Natural killer cell treated with Interleukin-12 subunit alpha and Interleukin-12 subunit beta and Interleukin-15 and Interleukin-18, amount 100 ng/mL, for 72 hours (primary cell): ENCODE data around the gene MLANA. TPM values are rescaled to one million over a fixed set of nuclear protein-coding genes. Genes with fewer than 3 reads are reported as not detected.

ENCODE experiments used
- ATAC-seq, 2 donors: fragments of 150-1000 bp; cut with Tn5 transposase in 1 of 2; sonication (Bioruptor Pico), chemical (Tn5 transposase) in 1 of 2; 2 replicates each; pipeline ENCODE4 v1.10.0; 2021
- DNase-seq: peaks from one replicate; pipeline ENCODE4 v3.0.0; 2022; ENCODE audit warnings: low spot score
- H3K27ac Mint-ChIP-seq, 2 donors: 1 replicate in 1 of 2; 2 replicates in 1 of 2; pipeline ENCODE4 v1.8.0; 2022; ENCODE audit warnings: mixed read lengths in 2 of 2, mild to moderate bottlenecking in 1 of 2, moderate library complexity in 1 of 2
- H3K27me3 Mint-ChIP-seq, 2 donors: 1 replicate in 1 of 2; 2 replicates in 1 of 2; pipeline ENCODE4 v1.8.0; 2022; ENCODE audit warnings: mixed read lengths in 2 of 2
- H3K36me3 Mint-ChIP-seq: one replicate; pipeline ENCODE4 v1.8.0; 2022; ENCODE audit warnings: mixed read lengths
- H3K4me1 Mint-ChIP-seq, 2 donors: 1 replicate in 1 of 2; 2 replicates in 1 of 2; pipeline ENCODE4 v1.8.0; 2022; ENCODE audit warnings: low read depth in 2 of 2, mixed read lengths in 2 of 2, mild to moderate bottlenecking in 1 of 2
- H3K4me3 Mint-ChIP-seq: one replicate; pipeline ENCODE4 v1.8.0; 2022; ENCODE audit warnings: mixed read lengths
- H3K9me3 Mint-ChIP-seq: 2 replicates; pipeline ENCODE4 v1.8.0; 2022; ENCODE audit warnings: mixed read lengths
- total RNA-seq, 2 donors: library from RNA; stranded (reverse); gene quantifications; one replicate each; pipeline ENCODE4 v1.2.3, GENCODE V29; 2022

MLANA gene
- total RNA-seq, 2 donors from 2014 or later = not detected

DNA sequence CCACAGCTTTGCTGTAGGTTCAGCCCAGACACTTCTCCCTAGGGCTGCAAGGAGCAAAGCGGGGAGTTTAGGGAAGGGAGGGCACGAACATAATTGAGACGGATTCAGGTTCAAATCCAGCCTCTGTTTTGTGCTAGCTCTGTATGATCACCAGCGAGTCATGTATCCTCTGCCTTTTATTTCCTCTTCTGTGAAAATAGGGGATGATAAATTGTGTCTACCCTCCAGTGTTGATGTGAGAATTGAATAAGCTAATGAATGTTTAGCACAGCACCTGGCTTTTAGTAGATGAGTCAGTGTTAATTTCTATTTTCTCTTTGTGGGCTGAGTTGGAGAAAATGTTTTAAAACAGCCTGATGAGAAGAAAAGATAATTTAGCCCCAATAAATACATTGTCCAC lies 6.2 kb downstream of the MLANA start:
- Mint-ChIP-seq H3K9me3 (no peaks in the 10 kb centered on the region), H3K4me1 (peaks cover 0 to 6% of the 10 kb centered on the region in 2 donors), H3K4me3 (no peak overlapping the region), H3K36me3 (no peaks in the 10 kb centered on the region), H3K27me3 (no peaks in the 10 kb centered on the region), H3K27ac (peak overlapping the region in 1 of 2 donors; percentile 21)
- DNase-seq = no peak
- ATAC-seq = no peak

DNA sequence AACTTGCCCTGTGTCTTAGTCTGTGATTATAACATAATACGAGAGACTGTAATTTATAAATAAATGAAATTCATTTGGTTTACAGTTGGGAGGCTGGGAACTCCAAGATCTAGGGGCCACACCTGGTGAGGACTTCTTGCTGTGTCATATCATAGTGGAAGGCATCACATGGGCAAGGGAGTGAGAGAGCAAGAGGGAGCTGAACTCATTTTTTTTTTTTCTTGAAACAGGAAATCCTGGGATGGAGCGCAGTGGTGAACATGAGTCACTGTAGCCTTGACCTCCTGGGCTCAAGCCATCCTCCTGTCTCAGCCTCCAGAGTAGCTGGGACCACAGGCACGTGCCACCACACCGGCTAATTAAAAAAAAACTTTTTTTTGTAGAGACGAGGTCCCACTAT lies 7.2 kb downstream of the MLANA start:
- Mint-ChIP-seq H3K4me1 (peaks cover 0 to 2% of the 10 kb centered on the region in 2 donors), H3K36me3 (no peaks in the 10 kb centered on the region), H3K27me3 (no peaks in the 10 kb centered on the region), H3K27ac (no peak overlapping the region), H3K4me3 (no peak overlapping the region), H3K9me3 (no peaks in the 10 kb centered on the region)
- no peak for ATAC-seq
- DNase-seq = no peak

DNA sequence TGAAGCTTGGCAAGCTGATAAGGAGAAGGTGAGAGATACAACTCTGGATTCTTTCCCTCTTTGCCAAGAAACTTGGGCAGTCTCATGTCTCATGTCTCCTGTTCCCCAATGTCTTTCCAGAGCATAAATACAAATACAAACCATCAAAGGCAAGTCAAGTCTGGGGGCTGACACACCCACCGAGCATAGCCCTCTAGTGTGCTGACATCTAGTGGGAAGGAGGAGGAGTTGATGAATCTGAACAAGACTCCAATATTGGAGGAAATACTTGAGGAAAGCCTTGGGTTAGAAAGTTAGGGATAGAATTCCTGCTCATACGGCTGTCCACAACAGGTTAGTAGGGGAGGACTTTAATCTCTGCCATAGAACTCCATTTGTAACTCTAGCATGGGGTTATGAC lies 8.6 kb downstream of the MLANA start:
- no peak overlapping the region for H3K4me3 Mint-ChIP-seq
- no peak for ATAC-seq
- no peaks in the 10 kb centered on the region for H3K27me3 Mint-ChIP-seq
- no peak overlapping the region for H3K27ac Mint-ChIP-seq
- H3K36me3 Mint-ChIP-seq = peaks cover 4% of the 10 kb centered on the region
- H3K9me3 Mint-ChIP-seq = no peaks in the 10 kb centered on the region
- no peak for DNase-seq
- peaks cover 0 to 2% of the 10 kb centered on the region in 2 donors for H3K4me1 Mint-ChIP-seq

GRCh38 chr9:5900622-5901021 lies 9.9 kb downstream of the MLANA start:
- H3K4me1 Mint-ChIP-seq = peaks cover 0 to 2% of the 10 kb centered on the region in 2 donors

GRCh38 chr9:5902377-5902776 lies 11.7 kb downstream of the MLANA start:
- ATAC-seq (no peak), DNase-seq (no peak)
- Mint-ChIP-seq H3K4me3 (no peak overlapping the region), H3K27ac (no peak overlapping the region), H3K4me1 (no peaks in the 10 kb centered on the region), H3K36me3 (peaks cover 10% of the 10 kb centered on the region), H3K9me3 (no peaks in the 10 kb centered on the region), H3K27me3 (no peaks in the 10 kb centered on the region)

More at GRCh38 chr9:5900622-5901021, 9.9 kb downstream of the MLANA start:
- DNase-seq (no peak), ATAC-seq (no peak)
- no peaks in the 10 kb centered on the region for H3K27me3 Mint-ChIP-seq
- no peak overlapping the region for H3K27ac Mint-ChIP-seq
- H3K36me3 Mint-ChIP-seq = peaks cover 9% of the 10 kb centered on the region
- no peak overlapping the region for H3K4me3 Mint-ChIP-seq
- no peaks in the 10 kb centered on the region for H3K9me3 Mint-ChIP-seq

- no peak for ATAC-seq
- Mint-ChIP-seq H3K4me1 (peaks cover 17 to 22% of the 10 kb centered on the region in 2 donors), H3K27ac (no peak overlapping the region), H3K4me3 (no peak overlapping the region), H3K36me3 (peaks cover 10% of the 10 kb centered on the region), H3K27me3 (no peaks in the 10 kb centered on the region), H3K9me3 (no peaks in the 10 kb centered on the region)
- no peak for DNase-seq
Measured at GRCh38 chr9:5908918-5909317, 18.2 kb downstream of the MLANA start.

- Mint-ChIP-seq H3K9me3 (no peaks in the 10 kb centered on the region), H3K4me1 (peaks cover 17 to 22% of the 10 kb centered on the region in 2 donors), H3K36me3 (peaks cover 4% of the 10 kb centered on the region), H3K27me3 (no peaks in the 10 kb centered on the region), H3K4me3 (peak overlapping the region; percentile 73), H3K27ac (peak overlapping the region; percentile 93 to 94)
- ATAC-seq = peak; percentile 80 to 87
- DNase-seq = no peak
Measured at GRCh38 chr9:5909976-5910375, 19.3 kb downstream of the MLANA start.

DNA sequence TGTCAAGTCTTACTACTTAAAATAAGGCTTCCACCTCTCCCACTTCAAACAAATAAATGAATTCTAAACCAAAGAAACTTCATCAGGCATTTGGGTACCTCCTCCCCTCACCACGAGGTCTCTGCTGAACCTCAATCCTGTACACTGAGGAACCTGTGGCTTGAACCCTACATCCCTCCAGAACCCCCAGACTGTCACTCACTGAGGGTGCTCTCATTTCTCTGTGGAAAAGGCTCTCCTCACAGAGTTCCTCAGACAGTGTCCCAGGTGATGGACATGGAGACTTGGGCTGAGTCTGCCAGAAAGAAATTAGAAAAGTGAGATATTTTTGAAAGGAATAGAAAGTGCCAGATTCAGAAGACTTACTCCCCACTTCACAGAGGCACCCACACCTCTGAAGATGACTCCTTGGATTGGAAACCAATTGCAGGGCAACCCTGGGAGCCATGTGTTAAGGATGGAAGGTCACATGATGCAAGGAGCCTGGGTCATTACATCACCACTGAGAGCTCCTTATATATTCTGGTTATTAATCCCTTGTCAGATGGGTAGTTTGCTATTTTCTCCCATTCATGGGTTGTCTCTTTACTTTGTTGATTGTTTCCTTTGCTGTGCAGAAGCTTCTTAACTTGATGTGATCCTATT lies 19.8 kb downstream of the MLANA start:
- no peaks in the 10 kb centered on the region for H3K27me3 Mint-ChIP-seq
- peaks cover 2% of the 10 kb centered on the region for H3K36me3 Mint-ChIP-seq
- peak overlapping the region; percentile 73 for H3K4me3 Mint-ChIP-seq
- H3K9me3 Mint-ChIP-seq = no peaks in the 10 kb centered on the region
- peaks cover 22 to 27% of the 10 kb centered on the region in 2 donors for H3K4me1 Mint-ChIP-seq
- H3K27ac Mint-ChIP-seq = peak overlapping the region; percentile 93 to 94
- DNase-seq (no peak), ATAC-seq (peak; percentile 73 to 75)

- peak overlapping the region in 1 of 2 donors; percentile 1 for H3K27ac Mint-ChIP-seq
Measured at GRCh38 chr9:5915438-5915837, 24.7 kb downstream of the MLANA start.

GRCh38 chr9:5917273-5917672 lies 26.6 kb downstream of the MLANA start:
- peaks cover 45 to 46% of the 10 kb centered on the region in 2 donors for H3K4me1 Mint-ChIP-seq
- peaks cover 32% of the 10 kb centered on the region for H3K36me3 Mint-ChIP-seq
- no peak overlapping the region for H3K4me3 Mint-ChIP-seq
- H3K27me3 Mint-ChIP-seq = no peaks in the 10 kb centered on the region
- peaks cover 2% of the 10 kb centered on the region for H3K9me3 Mint-ChIP-seq
- DNase-seq (no peak), ATAC-seq (no peak)
- peak overlapping the region in 1 of 2 donors; percentile 11 for H3K27ac Mint-ChIP-seq

More at GRCh38 chr9:5915438-5915837, 24.7 kb downstream of the MLANA start:
- H3K27me3 Mint-ChIP-seq = no peaks in the 10 kb centered on the region
- H3K4me3 Mint-ChIP-seq = no peak overlapping the region
- H3K36me3 Mint-ChIP-seq = peaks cover 15% of the 10 kb centered on the region
- ATAC-seq (peak in 1 of 2 donors; percentile 38), DNase-seq (no peak)
- no peaks in the 10 kb centered on the region for H3K9me3 Mint-ChIP-seq
- peaks cover 36 to 37% of the 10 kb centered on the region in 2 donors for H3K4me1 Mint-ChIP-seq

DNA sequence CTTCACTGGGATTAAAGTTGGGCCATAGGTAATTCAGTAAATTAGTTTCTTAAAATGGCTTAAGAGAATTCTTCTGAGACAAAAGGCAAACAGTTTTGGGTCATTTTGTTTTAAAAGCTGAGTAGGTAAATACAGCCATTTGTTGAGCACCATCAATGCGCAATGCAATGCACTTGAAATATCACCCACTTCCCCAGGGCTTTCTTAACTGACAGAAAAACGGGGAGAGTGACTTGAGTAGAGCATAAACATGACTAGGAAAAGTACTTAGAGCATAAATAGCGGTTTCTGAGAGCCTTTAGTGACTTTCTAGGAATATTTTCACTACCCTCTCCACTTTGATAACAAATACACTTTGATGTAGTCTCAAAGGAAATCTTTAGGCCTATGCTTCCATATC lies 27.2 kb downstream of the MLANA start:
- Mint-ChIP-seq H3K27me3 (no peaks in the 10 kb centered on the region), H3K36me3 (peaks cover 38% of the 10 kb centered on the region), H3K4me1 (peaks cover 51 to 52% of the 10 kb centered on the region in 2 donors), H3K9me3 (peaks cover 2% of the 10 kb centered on the region), H3K27ac (no peak overlapping the region), H3K4me3 (no peak overlapping the region)
- ATAC-seq = no peak
- no peak for DNase-seq

DNA sequence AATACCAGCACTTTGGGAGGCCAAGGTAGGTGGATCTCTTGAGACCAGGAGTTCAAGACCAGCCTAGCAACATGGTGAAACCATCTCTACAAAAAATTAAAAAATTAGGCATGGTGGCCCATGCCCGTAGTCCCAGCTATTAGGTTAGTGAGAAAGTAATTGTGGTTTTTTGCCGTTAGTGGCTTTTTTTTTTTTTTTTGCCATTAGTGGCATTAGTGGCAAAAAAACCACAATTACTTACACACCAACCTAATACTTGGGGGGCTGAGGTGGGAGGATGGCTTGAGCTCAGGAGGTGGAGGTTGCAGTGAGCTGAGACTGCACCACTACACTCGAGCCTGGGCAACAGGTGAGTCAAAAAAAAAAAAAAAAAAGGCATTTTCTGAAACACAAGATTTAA lies 27.8 kb downstream of the MLANA start:
- Mint-ChIP-seq H3K27me3 (no peaks in the 10 kb centered on the region), H3K4me1 (peaks cover 51 to 55% of the 10 kb centered on the region in 2 donors), H3K4me3 (no peak overlapping the region), H3K27ac (no peak overlapping the region), H3K36me3 (peaks cover 38% of the 10 kb centered on the region), H3K9me3 (peaks cover 2% of the 10 kb centered on the region)
- no peak for DNase-seq
- no peak for ATAC-seq

DNA sequence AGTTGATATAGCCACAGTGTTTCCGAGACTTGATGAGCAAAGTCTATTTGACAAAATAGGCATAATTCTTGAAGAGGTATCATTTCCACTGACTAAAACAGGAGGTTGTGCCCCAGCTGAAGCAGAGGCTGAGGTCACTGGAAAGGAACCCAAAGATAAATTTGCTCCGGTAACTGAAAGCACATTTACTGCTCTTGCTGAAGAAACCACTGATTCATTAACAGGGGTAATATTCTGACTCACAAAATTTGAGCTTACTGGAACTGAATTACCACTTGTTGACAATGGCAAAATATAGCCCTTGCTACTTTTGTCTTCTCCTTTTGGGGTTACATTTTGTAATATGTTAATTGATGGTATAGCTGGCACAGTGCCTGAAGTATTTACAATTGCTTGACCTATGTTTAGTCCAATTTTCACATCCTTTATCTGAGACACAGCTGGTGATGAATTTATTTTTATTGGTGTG lies 30.2 kb downstream of the MLANA start:
- Mint-ChIP-seq H3K27ac (peak overlapping the region; percentile 83 to 85), H3K4me3 (peak overlapping the region; percentile 64), H3K4me1 (peaks cover 45 to 47% of the 10 kb centered on the region in 2 donors), H3K27me3 (no peaks in the 10 kb centered on the region), H3K36me3 (peaks cover 38% of the 10 kb centered on the region), H3K9me3 (peaks cover 2% of the 10 kb centered on the region)
- peak; percentile 79 to 86 for ATAC-seq
- DNase-seq = peak; percentile 60

GRCh38 chr9:5922192-5922591 lies 31.5 kb downstream of the MLANA start:
- no peak for DNase-seq
- peak; percentile 83 for ATAC-seq

More at GRCh38 chr9:5922192-5922591, 31.5 kb downstream of the MLANA start:
- Mint-ChIP-seq H3K27ac (peak overlapping the region; percentile 83 to 85), H3K4me1 (peaks cover 41 to 42% of the 10 kb centered on the region in 2 donors), H3K4me3 (peak overlapping the region; percentile 64), H3K36me3 (peaks cover 35% of the 10 kb centered on the region), H3K27me3 (no peaks in the 10 kb centered on the region), H3K9me3 (peaks cover 2% of the 10 kb centered on the region)
